CD4-positive, alpha-beta T cell treated with Interleukin-17A for 1 hour (primary cell): ENCODE results near the gene TLR8.
A peak's percentile ranks its signal among the peaks of the same experiment; 100 is the strongest.
"Not testable (repeated sequence)": the region's sequence is repeated elsewhere in the genome, so short reads cannot be mapped to it uniquely, and the experiment has no call there.

ENCODE experiments used
- DNase-seq: peaks from one replicate; pipeline ENCODE4 v3.0.0-alpha.2; 2020

TLR8 gene

GRCh38 chrX:12947545-12948235 lies 41.3 kb downstream of the TLR8 start:
- DNase-seq = no peak

- DNase-seq = no peak
Measured at GRCh38 chrX:12948495-12948894, 42.1 kb downstream of the TLR8 start.

DNA sequence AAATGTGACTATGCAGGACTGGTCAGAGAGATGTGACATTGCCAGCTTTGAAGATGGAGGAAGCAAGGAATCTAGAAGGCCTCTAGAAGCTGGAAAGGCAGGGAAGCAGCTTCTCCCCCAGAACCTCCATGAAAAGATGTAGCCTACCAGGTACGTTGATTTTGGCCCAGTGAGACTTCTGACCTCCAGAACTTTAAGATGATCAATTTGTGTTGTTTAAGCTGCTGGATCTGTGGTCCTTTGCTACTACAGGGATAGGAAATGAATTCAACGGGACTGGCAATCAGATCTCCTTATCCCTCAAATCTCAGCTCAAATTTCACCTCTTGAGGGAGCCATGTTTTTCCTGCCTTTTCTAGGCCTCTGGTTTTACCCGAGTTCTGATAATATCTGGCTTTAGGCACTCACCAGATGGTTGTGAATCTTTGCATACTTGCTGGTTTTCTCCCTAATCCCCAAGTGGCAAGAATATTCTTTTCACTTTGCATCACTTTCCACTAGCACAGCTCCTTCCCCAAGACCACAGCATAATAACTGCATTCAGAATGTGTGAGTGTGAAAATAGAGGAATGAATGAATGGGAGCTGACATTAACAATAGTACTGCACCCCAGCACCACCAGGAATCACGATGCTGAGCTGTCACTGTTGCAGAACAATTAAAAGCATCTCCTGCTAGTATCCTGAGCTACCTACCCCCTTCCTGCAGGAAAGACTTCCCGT lies 42.9 kb downstream of the TLR8 start:
- DNase-seq = no peak

GRCh38 chrX:12949927-12950656 lies 43.7 kb downstream of the TLR8 start:
- peak; percentile 91 for DNase-seq

- DNase-seq = peak; percentile 83
Measured at GRCh38 chrX:12950851-12951594, 44.6 kb downstream of the TLR8 start.

DNA sequence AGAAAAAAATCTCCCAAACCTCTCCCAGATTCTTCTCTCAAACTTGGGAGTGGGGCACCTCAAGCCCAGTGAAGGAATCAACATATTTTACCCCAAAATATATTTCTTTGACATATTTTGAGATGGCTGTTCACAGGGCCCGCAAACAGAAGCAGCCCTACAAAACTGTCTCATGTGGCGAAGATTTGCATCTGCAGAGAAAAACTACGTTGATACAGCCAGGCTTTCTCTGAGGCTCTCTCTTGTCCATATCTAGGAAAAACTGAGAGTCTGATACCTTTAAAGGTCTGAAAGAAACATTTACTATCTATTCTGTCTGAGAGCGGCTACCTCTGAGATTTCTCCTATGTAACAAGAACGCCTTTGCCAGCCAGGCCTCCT lies 45.2 kb downstream of the TLR8 start:
- peak; percentile 54 for DNase-seq

- peak; percentile 31 for DNase-seq
Measured at GRCh38 chrX:12953420-12953819, 47.0 kb downstream of the TLR8 start.

DNA sequence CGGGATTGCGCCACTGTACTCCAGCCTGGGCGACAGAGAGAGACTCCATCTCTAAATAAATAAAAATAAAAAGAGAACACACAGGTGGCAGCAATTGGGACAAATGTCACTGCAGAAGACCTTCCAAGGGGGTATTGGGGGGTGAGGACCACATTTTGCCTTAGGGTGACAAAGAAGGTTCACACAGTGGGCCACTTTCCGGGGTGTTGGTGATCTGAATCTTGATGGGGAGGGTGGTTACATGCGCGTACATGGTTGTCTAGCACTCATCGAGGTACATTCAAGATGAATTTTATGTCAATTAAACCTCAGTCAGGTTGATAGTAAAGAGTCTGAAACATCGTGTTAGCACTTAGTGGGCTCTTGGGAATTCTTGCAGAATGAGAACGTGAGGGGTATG lies 48.0 kb downstream of the TLR8 start:
- DNase-seq = peak; percentile 44

DNA sequence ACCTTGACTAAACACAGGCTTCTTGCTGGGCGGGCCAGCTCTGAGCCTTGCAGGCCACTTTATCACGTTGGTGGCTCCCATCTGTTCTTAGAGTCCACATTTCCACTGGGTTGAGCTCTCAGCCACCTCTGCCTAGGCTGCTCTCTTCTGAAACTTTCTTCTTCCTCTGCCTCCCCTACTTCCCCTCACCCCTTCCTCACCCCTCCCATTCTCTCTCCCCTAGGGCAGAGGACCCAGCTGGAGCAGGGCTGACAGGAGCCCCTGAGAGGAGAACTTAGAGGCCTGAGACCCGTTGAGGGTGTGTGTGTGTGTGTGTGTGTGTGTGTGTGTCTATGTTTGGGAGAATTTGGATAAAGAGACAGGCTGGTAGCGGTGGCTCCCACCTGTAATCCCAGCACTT lies 48.6 kb downstream of the TLR8 start:
- no peak for DNase-seq

DNA sequence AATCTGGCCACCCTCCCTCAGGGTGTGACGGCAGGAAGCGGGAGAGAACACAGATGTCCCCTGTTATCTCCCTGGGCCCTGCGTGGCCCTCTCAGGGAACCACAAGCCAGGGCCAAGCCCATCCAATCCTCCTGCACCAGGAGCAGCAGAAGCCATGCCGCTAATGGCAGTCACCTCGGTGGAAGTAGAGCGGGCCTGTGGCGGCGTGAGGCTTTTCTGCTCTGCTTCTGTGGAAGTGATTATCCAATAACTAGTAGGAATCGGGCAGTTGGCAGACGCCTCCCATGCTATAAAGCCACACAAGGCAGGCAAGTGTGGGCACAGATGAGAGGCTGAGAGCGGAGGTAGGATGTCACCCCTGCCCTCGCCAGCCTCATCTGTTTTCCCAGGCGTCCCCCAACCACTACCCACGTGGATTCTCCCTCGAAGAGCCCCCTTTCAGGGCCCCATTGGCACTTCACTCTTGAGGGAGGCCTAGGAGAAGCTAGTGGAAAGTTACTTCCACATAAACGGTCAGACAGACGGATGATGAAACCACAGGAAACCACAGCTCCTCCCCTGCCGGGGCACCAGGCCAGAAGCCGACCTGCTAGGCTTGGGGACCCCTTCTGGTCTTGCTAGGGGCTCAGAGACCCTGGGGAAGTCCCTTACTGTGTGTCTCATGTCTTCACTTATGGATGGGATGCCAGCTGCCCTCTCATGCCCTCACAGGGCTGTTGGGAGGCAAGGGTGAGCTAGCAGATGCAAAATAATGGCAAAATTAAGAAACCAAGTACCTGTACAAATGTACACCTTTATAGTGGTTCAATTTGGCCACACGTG lies 49.7 kb downstream of the TLR8 start:
- DNase-seq = peak; percentile 82

DNA sequence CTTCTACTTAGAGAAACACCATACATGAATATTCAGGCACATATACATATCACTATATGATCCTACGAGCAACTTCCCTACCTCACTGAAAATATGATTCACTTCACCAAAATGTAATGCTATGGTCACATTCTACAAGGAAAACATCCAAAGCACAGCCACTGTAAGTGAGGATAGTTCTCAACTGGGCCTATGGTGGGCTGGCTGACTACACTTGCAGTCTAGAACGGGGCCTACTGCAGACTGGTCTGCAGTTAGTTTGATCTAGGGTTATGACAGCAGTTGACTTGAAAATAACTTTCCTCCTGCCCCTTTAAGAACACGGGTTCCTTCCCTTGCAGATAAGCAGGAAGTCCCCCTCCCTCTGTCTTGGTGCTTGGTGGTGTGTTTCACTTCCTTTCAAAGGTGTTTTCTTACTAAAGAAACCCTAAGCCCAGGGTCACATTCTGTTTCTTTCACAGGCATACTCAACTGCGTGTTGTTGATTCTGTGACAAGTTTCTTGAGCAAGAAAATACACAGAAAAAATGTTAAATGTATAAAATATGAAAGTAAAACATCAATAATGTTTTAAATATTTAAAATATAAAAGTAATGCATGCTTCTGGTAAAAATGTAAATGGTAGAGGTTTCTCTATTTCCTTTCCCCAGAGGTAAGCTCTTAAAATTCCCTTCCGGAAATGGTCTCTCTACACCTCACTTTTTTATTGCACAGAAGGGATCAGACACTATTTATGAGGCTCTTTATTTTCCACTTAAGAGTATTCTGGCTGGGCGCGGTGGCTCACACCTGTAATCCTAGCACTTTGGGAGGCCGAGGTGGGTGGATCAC lies 50.5 kb downstream of the TLR8 start:
- DNase-seq = peak; percentile 86

DNA sequence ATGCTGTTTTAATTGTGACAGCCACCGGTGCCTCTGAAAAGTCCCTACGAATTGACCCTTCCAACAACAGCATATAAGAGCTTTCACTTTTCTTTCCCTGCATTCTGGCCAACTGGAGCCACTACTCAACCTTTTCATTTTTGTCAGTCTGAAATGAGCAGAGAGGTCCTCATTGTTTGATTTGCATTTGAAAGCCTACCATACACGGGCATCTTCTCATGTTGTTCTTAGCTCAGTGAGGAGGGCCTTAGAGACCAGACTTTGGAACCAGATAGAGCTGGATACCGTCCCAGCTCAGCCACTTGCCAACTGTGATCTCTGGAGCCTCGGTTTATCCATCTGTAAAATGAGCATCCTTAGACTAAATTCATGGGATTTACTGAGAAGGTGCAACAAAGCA lies 51.6 kb downstream of the TLR8 start:
- no peak for DNase-seq

DNA sequence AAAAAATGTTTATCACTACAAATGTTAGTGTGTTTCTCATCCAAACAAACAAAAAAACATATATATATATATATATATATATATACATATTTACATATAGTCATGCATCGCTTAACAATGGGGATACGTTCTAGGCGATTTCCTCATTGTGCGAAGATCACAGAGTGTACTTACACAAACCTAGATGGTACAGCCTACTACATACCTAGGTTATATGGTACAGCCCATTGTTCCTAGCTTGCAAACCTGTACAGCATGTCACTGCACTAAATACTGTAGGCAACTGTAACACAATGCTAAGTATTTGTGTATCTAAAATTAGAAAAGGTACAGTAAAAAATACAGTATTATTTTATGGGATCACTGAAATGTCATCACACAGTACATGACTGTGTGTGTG lies 52.0 kb downstream of the TLR8 start:
- peak; percentile 28 for DNase-seq

DNA sequence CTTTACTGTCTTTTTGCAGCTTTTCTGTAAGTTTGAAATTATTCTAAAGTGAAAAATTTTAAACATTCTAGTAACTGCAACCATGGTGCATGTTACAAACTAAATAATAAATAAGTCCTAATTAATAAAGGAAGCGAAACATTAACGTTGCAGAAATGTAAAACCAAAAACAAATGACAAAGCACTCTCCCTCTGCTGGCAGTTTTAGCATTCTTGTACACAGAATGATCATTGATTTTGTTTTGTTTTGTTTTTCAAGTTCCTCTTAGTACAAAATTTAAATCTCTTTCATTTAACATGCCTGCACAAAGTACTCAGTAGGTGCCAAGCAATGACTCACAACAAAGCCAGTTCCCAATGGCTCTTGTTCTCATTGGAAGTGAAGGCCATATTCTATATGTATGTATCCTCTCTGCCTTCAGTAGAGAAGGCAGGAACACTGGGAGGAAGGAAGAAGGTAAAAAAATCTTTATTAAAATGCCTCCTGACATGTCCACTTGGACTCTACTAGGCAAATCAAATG lies 54.8 kb downstream of the TLR8 start:
- DNase-seq = no peak

DNA sequence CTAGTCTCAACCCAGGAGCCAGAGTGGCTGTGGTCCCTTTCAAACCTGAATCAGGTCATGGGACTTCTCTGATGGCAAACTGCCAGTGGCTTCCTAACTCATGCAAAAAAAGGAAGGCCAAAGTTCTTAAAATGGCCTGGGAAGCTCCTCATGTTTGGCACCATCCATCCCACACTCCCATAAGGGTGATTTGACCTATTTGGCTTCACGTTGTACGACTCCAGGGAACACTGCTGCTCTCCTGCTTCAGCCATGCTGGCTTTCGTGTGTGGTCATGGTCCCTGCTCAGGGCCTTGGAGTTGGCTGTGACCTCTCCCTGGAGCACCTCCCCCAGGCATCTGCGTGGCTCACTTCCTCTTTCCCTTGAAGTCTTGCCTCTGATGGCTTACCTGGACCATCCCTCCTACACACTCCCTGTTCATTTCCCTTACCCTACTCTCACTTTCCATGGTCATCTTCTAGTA lies 55.7 kb downstream of the TLR8 start:
- DNase-seq = no peak

GRCh38 chrX:12963210-12963850 lies 56.9 kb downstream of the TLR8 start:
- DNase-seq = not testable (repeated sequence)

GRCh38 chrX:12965131-12965940 lies 58.9 kb downstream of the TLR8 start:
- DNase-seq = no peak

GRCh38 chrX:12966151-12966550 lies 59.7 kb downstream of the TLR8 start:
- DNase-seq = no peak

GRCh38 chrX:12967711-12968465 lies 61.5 kb downstream of the TLR8 start:
- DNase-seq = no peak
